Nucleus accumbens (tissue), 56 donors: ENCODE measurements around the gene KCNIP4.
A peak's percentile ranks its signal among the peaks of the same experiment; 100 is the strongest.
"Not testable (repeated sequence)": the region's sequence is repeated elsewhere in the genome, so short reads cannot be mapped to it uniquely, and the experiment has no call there.

Source experiments
- DNase-seq, 56 donors: peaks; one replicate each; lab custom pipeline; 2025; lab: John Stamatoyannopoulos, UW

KCNIP4 gene

GRCh38 chr4:21385706-21386105, 562.9 kb downstream of the KCNIP4 start:
- no peak for DNase-seq

GRCh38 chr4:21384609-21385008, 564.0 kb downstream of the KCNIP4 start:
- no peak for DNase-seq

GRCh38 chr4:21380861-21381260, 567.7 kb downstream of the KCNIP4 start:
- peak in 14 of 56 donors; percentile 1 to 40 (median 4) for DNase-seq

- no peak for DNase-seq
Measured at GRCh38 chr4:21377046-21377445, 571.5 kb downstream of the KCNIP4 start.

GRCh38 chr4:21376176-21376575, 572.4 kb downstream of the KCNIP4 start:
- DNase-seq: no peak

GRCh38 chr4:21374641-21375368, 573.8 kb downstream of the KCNIP4 start:
- no peak for DNase-seq

GRCh38 chr4:21367567-21367966, 581.0 kb downstream of the KCNIP4 start:
- peak in 2 of 56 donors; percentile 1 to 7 for DNase-seq

- DNase-seq: no peak
Measured at GRCh38 chr4:21366840-21367239, 581.7 kb downstream of the KCNIP4 start.

GRCh38 chr4:21366312-21366711, 582.3 kb downstream of the KCNIP4 start:
- no peak for DNase-seq

GRCh38 chr4:21363701-21364100, 584.9 kb downstream of the KCNIP4 start:
- no peak for DNase-seq

GRCh38 chr4:21352354-21352753, 596.2 kb downstream of the KCNIP4 start:
- not testable (repeated sequence) for DNase-seq

- DNase-seq: no peak
Measured at GRCh38 chr4:21347142-21347541, 601.4 kb downstream of the KCNIP4 start.

GRCh38 chr4:21327976-21328700, 620.4 kb downstream of the KCNIP4 start:
- DNase-seq: no peak

GRCh38 chr4:21320034-21320433, 628.5 kb downstream of the KCNIP4 start:
- DNase-seq: no peak

GRCh38 chr4:21307709-21308108, 640.9 kb downstream of the KCNIP4 start:
- no peak for DNase-seq

GRCh38 chr4:21304540-21304887, 644.1 kb downstream of the KCNIP4 start:
- DNase-seq: no peak

GRCh38 chr4:21290562-21290961, 658.0 kb downstream of the KCNIP4 start:
- DNase-seq: no peak

GRCh38 chr4:21276046-21276445, 672.5 kb downstream of the KCNIP4 start:
- no peak for DNase-seq

GRCh38 chr4:21271439-21272052, 677.0 kb downstream of the KCNIP4 start:
- no peak for DNase-seq

GRCh38 chr4:21248331-21248730, 700.2 kb downstream of the KCNIP4 start:
- no peak for DNase-seq

- DNase-seq: no peak
Measured at GRCh38 chr4:21242163-21242562, 706.4 kb downstream of the KCNIP4 start.
